Breast epithelium (tissue), 4 donors: Measurements from ENCODE around the gene ZSWIM6. TPM values are rescaled to one million over a fixed set of nuclear protein-coding genes. Genes with fewer than 3 reads are reported as not detected.

Experiments
- DNase-seq, 2 donors: peaks; one replicate each; pipeline ENCODE4 v3.0.0-alpha.2; 2019; ENCODE audit warnings: low spot score in 2 of 2
- H3K27ac ChIP-seq, 2 donors: fragments of 200-600 bp; sonication (generic) in 1 of 2; one replicate each; pipeline ENCODE4 v1.5.1; 2016 to 2019; ENCODE audit warnings: mild to moderate bottlenecking in 1 of 2
- H3K27me3 ChIP-seq, 2 donors: fragments of 200-600 bp; sonication (generic) in 1 of 2; one replicate each; pipeline versions ENCODE4 v1.5.1 to v1.6.0; 2017 to 2019; ENCODE audit warnings: control low read depth in 1 of 2, mild to moderate bottlenecking in 1 of 2
- H3K36me3 ChIP-seq: fragments of 200-600 bp; one replicate; pipeline ENCODE4 v1.5.1; 2019
- H3K4me1 ChIP-seq, 2 donors: fragments of 200-600 bp; sonication (generic); one replicate each; pipeline ENCODE4 v1.5.1; 2016 to 2019; ENCODE audit warnings: control low read depth in 1 of 2
- H3K4me3 ChIP-seq, 3 donors: fragments of 200-600 bp; sonication (generic); 1 replicate in 2 of 3; 2 replicates in 1 of 3; pipeline ENCODE4 v1.5.1; 2016 to 2019; ENCODE audit warnings: mild to moderate bottlenecking in 3 of 3, moderate library complexity in 2 of 3
- H3K9me3 ChIP-seq, 2 donors: fragments of 200-600 bp; sonication (generic) in 1 of 2; one replicate each; pipeline ENCODE4 v1.5.1; 2016 to 2019; ENCODE audit warnings: control low read depth in 1 of 2
- CTCF ChIP-seq, 3 donors: fragments of 450-650 bp; IDR thresholded peaks; one replicate each; pipeline ENCODE4 v1.5.1; 2016 to 2017; ENCODE audit warnings: antibody characterized with exemption in 3 of 3, mild to moderate bottlenecking in 3 of 3, moderate library complexity in 3 of 3
- POLR2A ChIP-seq: fragments of 450-650 bp; IDR thresholded peaks from one replicate; pipeline ENCODE4 v1.6.1; 2016; ENCODE audit warnings: antibody characterized with exemption, mild to moderate bottlenecking, moderate library complexity
- POLR2AphosphoS5 ChIP-seq, 3 donors: sonication (generic); formaldehyde crosslinking; IDR thresholded peaks; one replicate each; pipeline ENCODE4 v1.6.1; 2017; ENCODE audit warnings: antibody characterized with exemption in 3 of 3
- intact Hi-C: fragments of 100-400 bp; cut with DNase I; formaldehyde crosslinking; loops from one replicate; pipeline ENCODE4 v1.15.1; 2023; ENCODE audit warnings: low total_unique reads
- total RNA-seq, 3 donors: library from RNA; depleted of rRNA; stranded (reverse); fragments of >200 nt; gene quantifications; one replicate each; pipeline ENCODE4 v1.1.0, GENCODE V29; 2016

Gene ZSWIM6
- total RNA-seq, 3 donors from 2014 or later, result 10.2 to 16.8 (median 11.2) TPM

- Histone ChIP-seq H3K36me3 (no peaks in the 10 kb centered on the region), H3K4me1 (no peaks in the 10 kb centered on the region), H3K4me3 (no peak overlapping the region), H3K27me3 (no peaks in the 10 kb centered on the region), H3K27ac (no peak overlapping the region), H3K9me3 (no peaks in the 10 kb centered on the region)
- no peak for DNase-seq
- intact Hi-C loops, result no loop called here
- TF ChIP-seq CTCF (IDR thresholded peaks at IDR 0.05), result no peak
- no peak for TF ChIP-seq POLR2AphosphoS5 (IDR thresholded peaks at IDR 0.05)
- no peak for TF ChIP-seq POLR2A
These were observed 44.6 kb upstream of the ZSWIM6 start for GRCh38 chr5:61287474-61287873.

DNA sequence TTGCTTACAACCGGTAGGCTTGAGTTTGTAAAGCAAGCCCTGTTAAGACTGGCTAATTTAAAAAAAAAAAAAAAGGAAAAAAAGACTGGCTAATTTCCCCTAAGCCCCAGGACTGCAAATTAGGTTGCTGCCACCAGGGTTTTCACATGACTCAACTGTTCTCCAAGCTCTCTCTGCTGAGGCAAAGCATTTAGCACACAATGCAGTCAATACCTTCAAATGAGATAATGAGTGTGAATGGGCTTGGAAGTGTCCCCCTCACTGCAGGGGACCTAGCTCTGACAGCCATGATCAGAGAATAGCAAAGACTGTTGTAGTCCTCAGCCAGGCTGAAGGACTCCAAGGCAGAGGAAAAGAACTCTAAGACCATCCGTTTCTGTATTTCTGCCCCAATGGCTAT lies 42.8 kb upstream of the ZSWIM6 start:
- no peak for TF ChIP-seq POLR2AphosphoS5 (IDR thresholded peaks at IDR 0.05)
- no peak for TF ChIP-seq CTCF (IDR thresholded peaks at IDR 0.05)
- TF ChIP-seq POLR2A, result no peak
- Histone ChIP-seq H3K4me1 (no peaks in the 10 kb centered on the region), H3K27me3 (no peaks in the 10 kb centered on the region), H3K36me3 (no peaks in the 10 kb centered on the region), H3K4me3 (no peak overlapping the region), H3K27ac (no peak overlapping the region), H3K9me3 (no peaks in the 10 kb centered on the region)
- DNase-seq, result no peak
- intact Hi-C loops, result no loop called here

DNA sequence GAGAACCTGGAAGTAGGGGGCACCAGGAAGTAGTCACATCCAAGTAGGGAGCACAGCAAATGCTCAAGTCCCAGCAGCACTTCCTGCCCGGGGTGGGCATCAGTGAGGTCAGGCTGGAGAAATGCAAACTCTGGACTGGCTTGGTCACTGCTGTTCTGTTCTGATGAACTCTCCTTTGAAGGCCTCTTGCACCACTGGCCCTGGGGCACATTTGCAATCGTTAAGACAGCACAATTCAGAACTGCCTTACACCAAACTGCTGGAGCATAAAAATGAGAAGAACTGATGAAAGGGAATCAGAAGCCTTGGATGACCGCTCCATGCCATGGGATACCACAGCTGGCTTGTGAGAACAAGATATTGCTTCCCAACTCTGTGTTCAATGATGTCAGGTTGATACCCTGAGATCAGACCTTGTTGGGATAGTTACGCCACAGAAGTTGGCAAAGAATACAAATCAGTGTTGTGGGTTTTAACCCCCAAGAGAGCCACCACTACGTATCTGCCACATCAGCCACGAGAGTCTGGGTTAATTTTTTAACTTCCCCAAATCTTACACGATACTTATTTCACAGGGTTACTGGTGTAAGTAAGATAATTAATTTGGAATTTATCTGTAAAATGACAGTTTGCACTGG lies 42.3 kb upstream of the ZSWIM6 start:
- Histone ChIP-seq H3K9me3 (no peaks in the 10 kb centered on the region), H3K4me3 (no peak overlapping the region), H3K27ac (no peak overlapping the region), H3K27me3 (no peaks in the 10 kb centered on the region), H3K4me1 (no peaks in the 10 kb centered on the region), H3K36me3 (no peaks in the 10 kb centered on the region)
- TF ChIP-seq POLR2A, result no peak
- TF ChIP-seq POLR2AphosphoS5 (IDR thresholded peaks at IDR 0.05), result no peak
- TF ChIP-seq CTCF (IDR thresholded peaks at IDR 0.05), result no peak
- intact Hi-C loops, result no loop called here
- DNase-seq, result no peak

- intact Hi-C loops, result no loop called here
- H3K9me3 ChIP-seq, result no peaks in the 10 kb centered on the region
- H3K36me3 ChIP-seq, result no peaks in the 10 kb centered on the region
- H3K4me1 ChIP-seq, result no peaks in the 10 kb centered on the region
- H3K27ac ChIP-seq, result no peak overlapping the region
- TF ChIP-seq CTCF (IDR thresholded peaks at IDR 0.05) (no peak), POLR2AphosphoS5 (IDR thresholded peaks at IDR 0.05) (no peak), POLR2A (no peak)
- H3K4me3 ChIP-seq, result no peak overlapping the region
- no peaks in the 10 kb centered on the region for H3K27me3 ChIP-seq
- no peak for DNase-seq
These were observed 41.3 kb upstream of the ZSWIM6 start for GRCh38 chr5:61290791-61291210.

- H3K36me3 ChIP-seq, result no peaks in the 10 kb centered on the region
- TF ChIP-seq CTCF (IDR thresholded peaks at IDR 0.05), result no peak
- no peak for TF ChIP-seq POLR2AphosphoS5 (IDR thresholded peaks at IDR 0.05)
- no peak for TF ChIP-seq POLR2A
- H3K27ac ChIP-seq, result no peak overlapping the region
- no peaks in the 10 kb centered on the region for H3K4me1 ChIP-seq
- no peaks in the 10 kb centered on the region for H3K27me3 ChIP-seq
- intact Hi-C loops, result no loop called here
- no peaks in the 10 kb centered on the region for H3K9me3 ChIP-seq
- no peak for DNase-seq
- H3K4me3 ChIP-seq, result no peak overlapping the region
These were observed 39.9 kb upstream of the ZSWIM6 start for GRCh38 chr5:61292062-61292657.
